PC-9 (cell line): ENCODE results near the gene GNAO1. TPM values are rescaled to one million over a fixed set of nuclear protein-coding genes. Genes with fewer than 3 reads are reported as not detected.

ENCODE experiments used
- BruUV-seq: library from RNA; stranded (reverse); fragments of 400-500 nt; replicated peaks from 2 replicates; lab custom pipeline; 2021; lab: Mats Ljungman, UMichigan
- CTCF ChIA-PET: fragments of 300-600 bp; sonication (Branson Sonifier 250); formaldehyde crosslinking; loops from one replicate; lab custom pipeline; 2022; ENCODE audit warnings: antibody characterized with exemption; lab: Charles Lee
- POLR2A ChIA-PET: fragments of 300-600 bp; sonication (Branson Sonifier 250); formaldehyde crosslinking; loops from one replicate; lab custom pipeline; 2022; ENCODE audit warnings: antibody characterized with exemption; ENCODE audit not compliant: unreplicated experiment; lab: Charles Lee
- DNase-seq, 2 experiments: peaks; one replicate each; pipeline versions ENCODE4 v3.0.0 to v3.0.0-alpha.2; 2015 to 2022; ENCODE audit warnings: mixed read lengths in 1 of 2
- H2AFZ ChIP-seq: fragments of 200-600 bp; sonication (generic); 2 replicates; pipeline ENCODE4 v1.8.1; 2017; ENCODE audit warnings: antibody characterized with exemption
- H3F3A ChIP-seq: fragments of 200-600 bp; sonication (generic); 2 replicates; pipeline ENCODE4 v1.8.1; 2017; ENCODE audit warnings: antibody characterized with exemption, mild to moderate bottlenecking, low read depth; ENCODE audit not compliant: insufficient read depth
- H3K27ac ChIP-seq: fragments of 200-600 bp; sonication (generic); 2 replicates; pipeline ENCODE4 v1.6.1; 2016; ENCODE audit warnings: mixed run types
- H3K27me3 ChIP-seq: fragments of 200-600 bp; sonication (generic); 2 replicates; pipeline ENCODE4 v1.6.1; 2016; ENCODE audit warnings: low read depth, mixed run types; ENCODE audit not compliant: insufficient read depth
- H3K36me3 ChIP-seq: fragments of 200-600 bp; sonication (generic); 2 replicates; pipeline ENCODE4 v1.6.1; 2016; ENCODE audit warnings: low read depth, mixed run types
- H3K4me1 ChIP-seq: fragments of 200-600 bp; sonication (generic); replicated peaks from 2 replicates; pipeline ENCODE4 v1.6.1; 2016; ENCODE audit warnings: mixed run types; ENCODE audit not compliant: insufficient read depth
- H3K4me2 ChIP-seq: fragments of 200-600 bp; sonication (generic); 2 replicates; pipeline ENCODE4 v1.6.1; 2017; ENCODE audit warnings: mixed run types
- H3K4me3 ChIP-seq: fragments of 200-600 bp; sonication (generic); 2 replicates; pipeline ENCODE4 v1.6.1; 2016; ENCODE audit warnings: mixed run types
- H3K79me2 ChIP-seq: fragments of 200-600 bp; sonication (generic); 2 replicates; pipeline ENCODE4 v1.6.1; 2017; ENCODE audit warnings: low read depth, mixed run types
- H3K9me2 ChIP-seq: fragments of 200-600 bp; sonication (generic); 2 replicates; pipeline ENCODE4 v1.8.1; 2017; ENCODE audit warnings: mild to moderate bottlenecking; ENCODE audit not compliant: insufficient read depth
- H3K9me3 ChIP-seq: fragments of 200-600 bp; sonication (generic); 2 replicates; pipeline ENCODE4 v1.8.1; 2016; ENCODE audit warnings: low read depth; ENCODE audit not compliant: insufficient read depth
- H4K20me1 ChIP-seq: fragments of 200-600 bp; sonication (generic); 2 replicates; pipeline ENCODE4 v1.8.1; 2017; ENCODE audit not compliant: insufficient read depth
- CTCF ChIP-seq: fragments of 200-600 bp; sonication (generic); conservative IDR thresholded peaks from 2 replicates; pipeline ENCODE4 v1.6.1; 2017; ENCODE audit warnings: mixed run types, antibody characterized with exemption, mild to moderate bottlenecking, moderate library complexity
- EZH2 ChIP-seq: fragments of 200-600 bp; sonication (generic); IDR thresholded peaks from 2 replicates; pipeline ENCODE4 v1.8.0; 2017; ENCODE audit warnings: antibody characterized with exemption, low read depth
- intact Hi-C: fragments of 100-400 bp; cut with micrococcal nuclease; formaldehyde crosslinking; loops from one replicate; pipeline ENCODE4 v1.10.0; 2022; ENCODE audit not compliant: unreplicated experiment
- total RNA-seq: library from RNA; stranded (reverse); gene quantifications from 2 replicates; pipeline ENCODE4 v1.2.3, GENCODE V29; 2021

The GNAO1 gene
- total RNA-seq, 1 experiment from 2014 or later = 2.8 TPM

DNA sequence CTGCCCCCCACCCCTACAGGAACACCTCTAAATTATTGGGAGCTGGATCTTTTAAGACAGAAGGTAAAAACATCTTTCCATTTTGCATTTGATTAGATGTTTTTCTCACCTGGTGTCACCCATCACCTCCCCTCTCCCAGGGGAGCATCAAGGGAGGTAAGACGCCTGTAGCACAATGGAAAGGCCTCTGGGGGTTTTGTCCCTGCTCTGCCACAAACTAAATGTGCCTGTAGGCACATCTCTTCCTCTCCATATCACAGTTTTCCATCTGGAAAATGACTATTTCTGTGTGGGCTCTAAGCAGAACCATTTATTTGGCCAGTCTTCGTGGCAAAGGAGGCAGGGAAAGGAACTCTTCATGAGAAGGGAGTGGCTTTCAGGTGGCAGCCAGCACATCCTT is 76.6 kb downstream of the GNAO1 start:
- Histone ChIP-seq H3K9me2 (no peaks in the 10 kb centered on the region), H3K4me3 (no peak overlapping the region), H2AFZ (no peak overlapping the region), H3K27ac (no peak overlapping the region), H3K27me3 (no peaks in the 10 kb centered on the region), H3K9me3 (no peaks in the 10 kb centered on the region), H3F3A (peaks cover under 1% of the 10 kb centered on the region; the same call in 1 of the 2 replicates), H3K4me2 (no peak overlapping the region), H4K20me1 (no peaks in the 10 kb centered on the region), H3K4me1 (peaks cover 11% of the 10 kb centered on the region), H3K36me3 (no peaks in the 10 kb centered on the region), H3K79me2 (no peaks in the 10 kb centered on the region)
- no peak for TF ChIP-seq CTCF
- no peak for TF ChIP-seq EZH2
- POLR2A ChIA-PET = no interaction called here
- no TSS peak for BruUV-seq
- intact Hi-C loops = no loop called here
- CTCF ChIA-PET = no interaction called here
- DNase-seq = no peak

DNA sequence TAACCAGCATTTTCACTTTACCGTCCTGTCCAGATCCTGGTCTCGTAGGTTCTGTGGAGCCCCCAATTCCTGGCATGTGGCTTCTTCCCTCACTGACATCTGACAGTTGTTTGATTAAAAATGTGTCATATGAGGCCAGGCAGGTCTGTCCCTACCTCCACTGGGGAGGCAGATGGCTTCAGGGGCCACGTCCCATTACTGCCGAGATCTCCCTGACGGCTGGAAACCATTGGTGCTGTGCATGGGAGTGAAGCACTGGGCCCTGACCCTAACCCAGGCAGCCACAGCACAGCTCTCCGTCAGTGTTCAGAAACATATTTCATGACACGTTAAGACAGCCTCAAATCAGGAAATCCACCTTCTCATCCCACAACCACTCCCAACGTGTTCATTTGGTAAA is 77.5 kb downstream of the GNAO1 start:
- no peak overlapping the region for H3K4me2 ChIP-seq
- intact Hi-C loops = no loop called here
- no peaks in the 10 kb centered on the region for H3K79me2 ChIP-seq
- no peaks in the 10 kb centered on the region for H4K20me1 ChIP-seq
- CTCF ChIA-PET = no interaction called here
- no peak overlapping the region for H2AFZ ChIP-seq
- no peaks in the 10 kb centered on the region for H3K27me3 ChIP-seq
- POLR2A ChIA-PET = no interaction called here
- H3K9me2 ChIP-seq = no peaks in the 10 kb centered on the region
- BruUV-seq = no TSS peak
- H3K4me3 ChIP-seq = no peak overlapping the region
- no peaks in the 10 kb centered on the region for H3K9me3 ChIP-seq
- peaks cover 1% of the 10 kb centered on the region; the same call in 1 of the 2 replicates for H3K4me1 ChIP-seq
- no peak overlapping the region for H3K27ac ChIP-seq
- TF ChIP-seq CTCF (no peak), EZH2 (no peak)
- no peak for DNase-seq
- no peaks in the 10 kb centered on the region; the same call in none of the 2 replicates for H3F3A ChIP-seq
- no peaks in the 10 kb centered on the region for H3K36me3 ChIP-seq

GRCh38 chr16:56269281-56269680 is 78.0 kb downstream of the GNAO1 start:
- Histone ChIP-seq H3K79me2 (no peaks in the 10 kb centered on the region), H3K4me3 (no peak overlapping the region), H3K4me2 (no peak overlapping the region), H3F3A (no peaks in the 10 kb centered on the region; the same call in 1 of the 2 replicates), H3K4me1 (no peaks in the 10 kb centered on the region), H4K20me1 (no peaks in the 10 kb centered on the region), H3K9me2 (no peaks in the 10 kb centered on the region), H2AFZ (no peak overlapping the region), H3K27me3 (no peaks in the 10 kb centered on the region), H3K36me3 (no peaks in the 10 kb centered on the region), H3K9me3 (no peaks in the 10 kb centered on the region), H3K27ac (no peak overlapping the region)
- no TSS peak for BruUV-seq
- intact Hi-C loops = no loop called here
- POLR2A ChIA-PET = no interaction called here
- no peak for DNase-seq
- TF ChIP-seq EZH2 (no peak), CTCF (no peak)
- CTCF ChIA-PET = no interaction called here
